GM12801 (cell line): ENCODE data around the gene DLGAP1.

Source experiments
- TF ChIP-seq, protein P1 (sequence below): IDR thresholded peaks from one replicate; pipeline ENCODE4 v1.5.1; 2011; ENCODE audit warnings: control low read depth; ENCODE audit not compliant: insufficient read length; ENCODE audit errors: extremely low read depth

Gene DLGAP1

DNA sequence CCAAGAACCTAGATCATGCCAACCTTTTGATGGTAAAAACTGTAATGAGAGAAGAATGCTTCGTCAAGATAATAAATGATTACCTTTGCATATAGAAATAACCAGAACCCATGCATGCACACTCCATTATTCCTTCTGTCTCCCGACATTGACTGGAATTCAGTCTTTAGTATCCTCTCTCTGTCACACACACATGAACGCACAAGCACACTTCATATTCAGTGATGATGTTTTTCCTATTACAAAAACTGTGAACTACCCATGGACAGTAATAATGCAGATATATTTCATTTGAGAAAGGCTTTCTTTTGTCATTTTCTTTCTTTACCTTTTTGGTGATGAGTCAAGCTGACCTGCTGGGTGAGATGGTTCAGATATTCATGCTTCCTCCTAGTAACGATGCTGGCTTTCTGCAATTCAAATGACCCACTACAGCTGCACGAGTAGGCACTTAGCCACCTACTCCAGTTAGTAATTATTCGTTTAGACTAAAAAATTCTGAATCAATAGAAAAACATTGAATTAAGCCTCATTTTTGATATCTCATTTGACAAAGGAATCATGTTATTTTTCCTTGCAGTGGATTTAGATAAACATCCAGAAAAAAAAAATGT lies 623.0 kb downstream of the DLGAP1 start:
- TF ChIP-seq, protein P1, sequence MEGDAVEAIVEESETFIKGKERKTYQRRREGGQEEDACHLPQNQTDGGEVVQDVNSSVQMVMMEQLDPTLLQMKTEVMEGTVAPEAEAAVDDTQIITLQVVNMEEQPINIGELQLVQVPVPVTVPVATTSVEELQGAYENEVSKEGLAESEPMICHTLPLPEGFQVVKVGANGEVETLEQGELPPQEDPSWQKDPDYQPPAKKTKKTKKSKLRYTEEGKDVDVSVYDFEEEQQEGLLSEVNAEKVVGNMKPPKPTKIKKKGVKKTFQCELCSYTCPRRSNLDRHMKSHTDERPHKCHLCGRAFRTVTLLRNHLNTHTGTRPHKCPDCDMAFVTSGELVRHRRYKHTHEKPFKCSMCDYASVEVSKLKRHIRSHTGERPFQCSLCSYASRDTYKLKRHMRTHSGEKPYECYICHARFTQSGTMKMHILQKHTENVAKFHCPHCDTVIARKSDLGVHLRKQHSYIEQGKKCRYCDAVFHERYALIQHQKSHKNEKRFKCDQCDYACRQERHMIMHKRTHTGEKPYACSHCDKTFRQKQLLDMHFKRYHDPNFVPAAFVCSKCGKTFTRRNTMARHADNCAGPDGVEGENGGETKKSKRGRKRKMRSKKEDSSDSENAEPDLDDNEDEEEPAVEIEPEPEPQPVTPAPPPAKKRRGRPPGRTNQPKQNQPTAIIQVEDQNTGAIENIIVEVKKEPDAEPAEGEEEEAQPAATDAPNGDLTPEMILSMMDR, result no peak

DNA sequence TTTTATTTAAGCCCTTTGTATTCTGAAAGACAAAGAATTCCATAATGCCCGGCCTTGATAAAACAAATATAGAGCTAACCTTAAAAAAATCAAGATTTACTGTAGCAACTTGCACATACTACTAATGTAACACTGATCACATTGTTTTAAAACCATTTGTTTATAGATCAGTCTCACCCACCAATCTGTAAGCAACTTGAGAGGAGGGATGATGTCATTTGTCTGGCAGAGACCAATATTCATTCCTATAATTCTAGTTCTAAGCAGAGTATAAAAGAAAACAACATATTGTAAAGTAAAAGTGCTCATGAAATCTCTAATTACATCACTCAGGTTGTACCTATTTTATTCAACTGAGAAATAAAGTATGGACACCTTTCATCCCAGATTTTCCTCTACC lies 624.5 kb downstream of the DLGAP1 start:
- TF ChIP-seq, protein P1, result no peak

DNA sequence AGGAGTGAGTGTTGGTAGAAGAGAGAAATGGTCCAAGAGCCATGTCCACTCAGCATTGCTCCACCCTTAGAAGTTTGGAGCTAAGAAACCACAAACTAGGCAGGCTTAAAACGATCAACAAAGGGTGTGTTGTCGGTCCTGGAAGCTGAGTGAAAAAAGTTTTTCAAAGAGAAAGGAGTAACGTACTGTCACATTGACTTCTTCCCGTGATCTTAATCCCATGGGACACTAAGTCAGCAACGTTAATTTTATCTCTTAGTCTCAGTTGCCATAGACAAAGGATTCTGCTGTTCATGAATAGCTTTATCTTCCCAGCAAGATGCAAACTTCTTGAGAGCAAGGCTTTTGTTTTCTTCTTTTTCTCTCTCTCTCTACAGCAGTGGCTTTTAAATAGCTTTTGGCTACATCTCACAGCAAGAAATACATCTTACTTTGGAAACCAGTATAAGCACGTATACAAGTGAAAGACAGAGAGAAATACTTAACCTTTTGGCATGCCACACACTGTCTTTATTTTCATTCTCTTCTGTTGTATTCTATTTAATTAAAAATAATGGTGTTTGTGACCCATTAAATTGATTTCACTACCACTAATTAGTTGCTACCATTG lies 627.8 kb downstream of the DLGAP1 start:
- TF ChIP-seq, protein P1, result no peak

DNA sequence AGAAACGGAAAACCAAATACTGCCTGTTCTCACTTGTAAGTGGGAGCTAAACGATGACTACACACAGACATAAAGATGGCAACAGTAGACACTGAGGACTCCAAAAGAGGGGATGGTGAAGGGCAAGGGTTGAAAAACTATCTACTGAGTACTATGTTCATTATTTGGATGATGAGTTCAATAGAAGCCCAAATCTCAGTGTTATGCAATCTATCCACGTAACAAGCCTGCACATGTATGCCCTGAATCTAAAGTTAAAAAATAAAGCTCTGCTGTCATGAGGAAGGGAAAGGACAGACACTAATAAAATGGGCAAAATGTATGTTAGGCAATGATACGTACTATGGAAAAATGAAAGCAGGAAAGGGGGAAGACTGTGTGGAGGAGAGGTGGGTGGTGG lies 629.1 kb downstream of the DLGAP1 start:
- TF ChIP-seq, protein P1, result no peak

DNA sequence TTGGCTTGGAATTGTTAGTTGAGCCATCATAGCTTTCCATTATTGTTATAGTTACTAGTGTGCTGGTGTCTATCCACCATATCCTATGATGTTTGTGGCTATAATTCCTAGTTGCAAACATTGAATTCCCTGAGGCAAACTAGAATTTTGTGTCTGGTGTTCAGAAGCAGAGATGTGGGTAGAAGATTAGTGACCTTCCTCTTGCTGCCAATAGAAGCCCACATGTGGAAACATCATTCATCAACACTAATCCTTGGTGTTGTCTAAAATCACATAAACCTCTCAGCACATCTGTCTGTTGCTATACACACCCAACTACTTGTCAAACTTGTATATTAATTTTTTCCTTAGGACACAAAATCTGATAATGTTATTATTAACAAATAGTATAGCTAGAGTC lies 631.0 kb downstream of the DLGAP1 start:
- TF ChIP-seq, protein P1, result no peak

DNA sequence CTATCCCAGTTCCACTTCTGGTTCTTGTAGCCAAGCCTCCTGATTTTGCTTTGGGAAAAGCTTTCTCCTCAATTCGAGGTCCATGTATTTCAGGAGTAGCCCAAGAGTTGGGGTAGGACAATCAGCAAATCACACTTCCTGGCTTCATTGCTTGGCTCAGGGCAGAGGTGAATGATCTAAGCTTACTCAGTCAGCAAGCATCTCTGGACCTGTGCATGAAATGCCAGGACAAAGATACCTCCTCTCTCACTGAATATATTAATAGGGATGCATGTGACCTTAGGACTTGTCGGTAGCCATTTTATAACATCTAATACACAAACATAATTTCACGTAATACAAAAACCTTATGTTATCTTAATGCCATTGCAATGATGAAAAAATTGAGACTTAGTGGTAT lies 632.0 kb downstream of the DLGAP1 start:
- TF ChIP-seq, protein P1, result no peak

DNA sequence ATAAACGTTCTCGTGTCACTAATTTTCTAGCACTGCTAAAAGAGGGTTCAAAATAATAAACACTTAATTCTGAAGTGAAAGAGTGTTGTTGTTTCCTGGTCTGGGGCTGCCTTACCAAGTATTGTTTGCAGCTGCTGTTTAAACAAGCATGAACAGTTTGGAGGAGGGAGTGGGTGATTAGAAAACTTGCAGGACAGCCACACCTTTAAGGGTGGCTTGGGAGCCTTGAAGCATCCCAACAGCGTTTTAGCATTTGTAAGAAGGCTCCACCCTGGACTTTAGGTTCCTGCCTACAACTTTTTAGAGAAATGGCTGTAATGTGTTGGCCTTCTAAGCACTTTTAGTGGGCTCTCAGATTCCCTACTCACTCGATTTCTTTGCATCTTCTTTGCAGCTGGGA lies 633.6 kb downstream of the DLGAP1 start:
- TF ChIP-seq, protein P1, result no peak
